Activated CD4-positive, alpha-beta T cell treated with anti-CD3 and anti-CD28 coated beads, Interleukin-2, amount 50 U/mL, for 24 hours (primary cell): ENCODE results near the gene ZNF593.

Source experiments
- DNase-seq, 2 donors: peaks; one replicate each; pipeline ENCODE4 v3.0.0-alpha.2; 2020; ENCODE audit warnings: low read depth in 1 of 2, low spot score in 1 of 2

The ZNF593 gene

GRCh38 chr1:26169669-26170471 lies at the start of gene ZNF593:
Gene ZNF593, plus strand, starts transcription at chr1:26169908. Its CDS starts 76 bp downstream, at chr1:26169984.
- DNase-seq, result peak; percentile 78 to 84

- no peak for DNase-seq
Observed at GRCh38 chr1:26121854-26122773, 47.6 kb upstream of the ZNF593 start.

DNA sequence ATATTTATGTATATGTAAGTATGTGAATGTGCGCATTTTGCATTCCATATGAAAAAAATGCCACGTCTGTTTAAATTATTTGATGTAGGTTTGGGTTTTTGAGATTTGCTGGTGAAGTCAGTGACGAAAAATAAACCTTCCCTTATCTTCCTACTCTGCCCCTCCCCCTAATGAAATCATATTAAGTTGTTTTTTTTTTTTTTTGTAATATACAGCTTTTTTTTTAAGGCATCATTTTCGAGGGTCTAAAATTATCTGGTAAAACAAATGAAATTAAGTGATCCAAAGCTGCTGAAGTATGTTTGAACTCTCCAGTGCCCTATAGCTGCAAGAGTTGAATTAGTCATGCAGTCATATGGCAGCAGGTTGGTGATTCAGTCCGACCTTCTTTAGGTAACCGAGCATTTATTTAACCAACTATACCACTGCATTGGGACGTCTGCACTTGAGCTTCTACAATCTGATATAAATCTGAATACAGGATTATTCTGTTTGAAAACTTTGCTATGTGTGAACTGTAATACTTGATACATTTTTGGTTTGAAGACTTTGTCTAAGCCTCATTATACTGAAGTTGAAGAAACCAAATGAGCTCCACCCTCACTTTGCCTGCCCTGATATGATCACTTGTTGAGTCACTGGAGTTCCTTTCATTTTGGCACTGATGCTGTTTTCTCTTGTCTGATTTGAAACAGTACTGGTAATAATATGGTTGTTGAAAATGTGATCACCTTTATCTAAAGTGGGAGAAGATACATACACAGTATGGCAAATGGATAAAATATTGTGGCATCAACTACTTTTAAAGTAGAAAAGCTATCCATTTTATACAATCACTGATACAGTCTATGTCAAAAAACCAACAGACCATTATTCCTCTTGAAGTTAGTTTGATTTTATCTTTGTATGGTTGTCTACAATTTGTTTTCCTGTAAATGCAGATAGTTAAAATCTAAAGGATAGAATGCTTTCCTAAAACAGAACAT lies 46.4 kb upstream of the ZNF593 start:
- DNase-seq, result peak in 1 of 2 donors; percentile 25

- DNase-seq, result no peak
Observed at GRCh38 chr1:26124418-26125331, 45.0 kb upstream of the ZNF593 start.

GRCh38 chr1:26125382-26125781 lies 44.3 kb upstream of the ZNF593 start:
- no peak for DNase-seq

DNA sequence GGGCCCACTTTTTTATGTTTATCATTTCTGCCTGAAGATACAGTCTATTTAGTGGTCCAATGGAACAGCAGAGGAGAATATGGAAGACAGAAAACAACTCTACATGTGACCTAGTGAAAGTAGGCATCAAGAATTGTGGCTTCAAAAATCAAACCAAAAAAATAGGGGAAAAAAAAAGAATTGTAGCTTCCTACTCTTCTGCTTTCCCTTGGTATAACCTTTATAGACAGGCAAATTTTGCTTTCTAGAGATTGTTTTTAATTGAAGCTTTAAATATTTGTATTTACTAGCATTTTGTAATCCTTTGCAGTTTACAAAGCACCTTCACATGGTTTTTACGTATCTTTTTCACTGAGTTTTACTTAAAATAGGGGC lies 43.8 kb upstream of the ZNF593 start:
- DNase-seq, result no peak

GRCh38 chr1:26126321-26127084 lies 43.2 kb upstream of the ZNF593 start:
- DNase-seq, result peak in 1 of 2 donors; percentile 55

GRCh38 chr1:26127235-26128163 lies 42.2 kb upstream of the ZNF593 start:
- no peak for DNase-seq

- DNase-seq, result no peak
Observed at GRCh38 chr1:26129778-26130177, 39.9 kb upstream of the ZNF593 start.

DNA sequence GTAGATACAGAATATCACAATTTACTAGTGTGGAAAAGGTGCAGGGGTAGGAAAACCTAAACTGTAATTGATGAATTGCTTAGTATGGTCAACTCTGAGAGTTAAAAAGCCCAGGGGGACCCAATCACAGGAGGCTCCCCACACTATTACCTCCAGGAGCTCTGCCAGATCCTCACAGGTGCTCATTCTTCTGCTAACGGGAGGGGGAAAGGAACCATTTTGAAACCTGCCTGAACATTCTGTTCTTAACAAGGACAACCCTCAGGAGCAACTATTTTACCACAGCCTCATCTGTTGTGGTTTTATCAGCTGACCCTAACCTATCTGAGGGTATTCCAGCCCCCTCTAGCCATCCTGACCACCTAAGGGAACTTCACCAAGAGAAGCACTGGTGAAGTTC lies 39.0 kb upstream of the ZNF593 start:
- no peak for DNase-seq

DNA sequence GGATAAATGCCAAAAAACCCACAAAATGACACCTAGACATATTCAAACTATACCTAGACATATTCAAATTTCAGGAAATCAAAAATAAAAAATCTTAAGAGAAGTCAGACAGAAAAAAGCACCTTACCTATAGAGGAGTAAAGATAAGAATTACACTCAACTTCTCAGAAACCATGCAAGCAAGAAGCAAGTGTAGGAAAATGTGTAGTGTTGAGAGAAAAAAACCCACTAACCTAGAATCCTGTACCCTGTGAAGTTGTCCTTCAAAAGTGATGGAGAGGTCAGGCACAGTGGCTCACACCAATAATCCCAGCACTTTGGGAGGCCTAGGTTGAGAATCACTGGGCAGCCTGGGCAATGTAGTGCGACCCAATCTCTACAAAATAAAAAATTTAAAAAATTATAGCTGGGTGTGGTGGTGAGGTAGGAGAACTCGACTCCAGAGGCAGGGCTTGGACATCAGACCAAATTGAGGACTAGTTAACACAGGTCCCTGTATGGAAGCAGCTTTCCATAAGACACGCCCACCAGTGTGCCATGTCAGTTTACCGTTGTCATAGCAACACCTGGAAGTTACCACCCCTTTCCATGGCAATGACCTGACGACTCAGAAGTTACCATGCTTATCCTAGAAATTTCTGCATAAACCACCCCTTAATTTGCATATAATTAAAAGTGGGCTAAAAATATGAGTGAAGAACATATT lies 37.4 kb upstream of the ZNF593 start:
- no peak for DNase-seq

DNA sequence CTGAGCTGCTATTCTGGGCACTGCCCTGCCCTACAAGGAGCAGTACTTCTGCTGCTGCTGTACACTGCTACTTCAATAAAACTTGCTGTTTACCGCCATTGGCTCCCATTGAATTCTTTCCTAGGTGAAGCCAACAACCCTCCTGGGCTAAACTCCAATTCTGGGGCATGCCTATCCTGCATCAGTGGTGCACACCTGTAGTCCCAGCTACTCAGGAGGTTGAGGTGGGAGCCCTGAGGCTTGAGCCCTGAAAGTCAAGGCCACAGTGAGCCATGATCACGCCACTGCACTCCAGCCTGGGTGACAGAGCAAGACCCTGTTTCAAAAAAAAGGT lies 36.9 kb upstream of the ZNF593 start:
- no peak for DNase-seq

GRCh38 chr1:26134466-26134865 lies 35.2 kb upstream of the ZNF593 start:
- DNase-seq, result no peak

- no peak for DNase-seq
Observed at GRCh38 chr1:26138974-26139558, 30.6 kb upstream of the ZNF593 start.

- no peak for DNase-seq
Observed at GRCh38 chr1:26142159-26142558, 27.5 kb upstream of the ZNF593 start.

DNA sequence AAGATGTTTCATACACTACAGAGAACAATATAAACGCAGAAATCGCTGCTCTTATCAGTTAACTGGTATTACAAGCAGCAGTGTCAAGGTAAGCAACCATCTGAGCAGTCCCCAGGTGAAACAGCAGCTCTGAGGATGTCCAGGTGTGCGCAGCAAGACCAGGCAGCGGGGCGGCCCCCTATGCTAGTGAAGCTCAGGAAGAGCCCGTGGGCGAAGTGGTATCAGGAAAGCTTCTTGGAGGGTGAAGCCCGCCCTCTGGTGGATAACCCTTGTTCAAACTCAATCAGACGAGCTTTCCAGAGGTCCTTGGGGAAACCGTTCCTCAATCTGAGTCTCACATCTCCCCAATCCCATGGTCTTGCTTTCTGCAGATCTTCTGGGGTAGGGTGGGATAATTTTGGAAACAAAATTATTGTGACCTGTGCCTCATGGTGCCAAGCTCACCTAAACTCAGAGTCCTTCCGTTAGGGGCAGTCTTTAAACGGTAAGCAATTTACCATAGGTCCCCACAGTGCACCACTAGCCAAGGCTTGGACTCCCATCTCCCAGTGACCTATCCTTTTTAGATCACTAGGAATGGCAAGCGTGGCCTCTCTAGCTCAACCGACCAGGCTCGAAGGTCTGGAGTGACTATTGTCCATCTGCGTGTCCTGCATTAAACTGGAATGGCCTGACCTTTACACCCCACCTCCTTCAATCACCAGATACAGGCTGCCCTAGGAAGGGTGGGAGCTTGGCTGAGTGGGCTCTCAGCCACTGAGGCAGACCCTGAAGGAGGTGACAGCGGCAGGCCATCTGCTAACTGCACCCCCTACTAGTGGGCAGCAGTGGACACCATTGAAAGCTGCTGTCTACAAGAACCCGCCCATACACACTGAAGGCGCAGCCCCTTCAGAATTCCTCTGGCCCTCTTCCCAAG lies 24.4 kb upstream of the ZNF593 start:
- peak; percentile 43 to 66 for DNase-seq
